ENCODE results near the gene CNTN2. TPM values are rescaled to one million over a fixed set of nuclear protein-coding genes. Genes with fewer than 3 reads are reported as not detected.
A peak's percentile ranks its signal among the peaks of the same experiment; 100 is the strongest.

The CNTN2 gene
- total RNA-seq, 1 donor from 2014 or later = under 0.01 TPM

GRCh38 chr1:205122489-205122882 is 79.5 kb downstream of the CNTN2 start:
- FAIRE-seq (no peak), DNase-seq (ENCODE audit: low read depth) (no peak)
- no peak for TF ChIP-seq CTCF (IDR thresholded peaks at IDR 0.05; ENCODE audit: insufficient read depth, low read length, severe bottlenecking)
- Histone ChIP-seq H3K36me3 (ENCODE audit: control insufficient read depth, insufficient read depth, low read length) (no peaks in the 10 kb centered on the region), H3K4me3 (ENCODE audit: low read depth, low read length) (peak overlapping the region; percentile 70), H3K27me3 (ENCODE audit: control insufficient read depth, insufficient read depth, low read length) (no peaks in the 10 kb centered on the region)

- no peak for FAIRE-seq
- no peak overlapping the region for H3K4me3 ChIP-seq (ENCODE audit: low read depth, low read length)
- TF ChIP-seq CTCF (IDR thresholded peaks at IDR 0.05; ENCODE audit: insufficient read depth, low read length, severe bottlenecking) = no peak
- H3K27me3 ChIP-seq (ENCODE audit: control insufficient read depth, insufficient read depth, low read length) = no peaks in the 10 kb centered on the region
- no peak for DNase-seq (ENCODE audit: low read depth)
- H3K36me3 ChIP-seq (ENCODE audit: control insufficient read depth, insufficient read depth, low read length) = no peaks in the 10 kb centered on the region
Measured at GRCh38 chr1:205124726-205125125, 81.7 kb downstream of the CNTN2 start.

GRCh38 chr1:205127646-205128045 is 84.6 kb downstream of the CNTN2 start:
- DNase-seq (ENCODE audit: low read depth) = no peak
- H3K4me3 ChIP-seq (ENCODE audit: low read depth, low read length) = no peak overlapping the region
- no peaks in the 10 kb centered on the region for H3K36me3 ChIP-seq (ENCODE audit: control insufficient read depth, insufficient read depth, low read length)
- FAIRE-seq = no peak
- no peaks in the 10 kb centered on the region for H3K27me3 ChIP-seq (ENCODE audit: control insufficient read depth, insufficient read depth, low read length)
- no peak for TF ChIP-seq CTCF (IDR thresholded peaks at IDR 0.05; ENCODE audit: insufficient read depth, low read length, severe bottlenecking)

Other genes starting within 250 kb of the CNTN2 start
- 0.53 and 1.0 TPM in 2 replicates for gene NFASC, start 172.3 kb upstream of the CNTN2 start, total RNA-seq
- 1.6 and 1.7 TPM in 2 replicates for gene TMEM81, start 41.2 kb downstream of the CNTN2 start, total RNA-seq
- gene RBBP5, start 78.8 kb downstream of the CNTN2 start, total RNA-seq = 20.5 and 23.4 TPM in 2 replicates
- gene DSTYK, start 168.5 kb downstream of the CNTN2 start, total RNA-seq = 11.3 and 13.7 TPM in 2 replicates
- gene TMCC2, start 184.7 kb downstream of the CNTN2 start, total RNA-seq = 0.51 and 0.53 TPM in 2 replicates